GM18909 (cell line): ENCODE results near the gene ZNF83.
A peak's percentile ranks its signal among the peaks of the same experiment; 100 is the strongest.
"Not testable (repeated sequence)": the region's sequence is repeated elsewhere in the genome, so short reads cannot be mapped to it uniquely, and the experiment has no call there.

Source experiments
- ATAC-seq: cut with Tn5 transposase; IDR thresholded peaks from one replicate; pipeline ENCODE4 v1.9.1; 2021; ENCODE audit warnings: mild to moderate bottlenecking; ENCODE audit not compliant: unreplicated experiment, poor library complexity

ZNF83 gene

DNA sequence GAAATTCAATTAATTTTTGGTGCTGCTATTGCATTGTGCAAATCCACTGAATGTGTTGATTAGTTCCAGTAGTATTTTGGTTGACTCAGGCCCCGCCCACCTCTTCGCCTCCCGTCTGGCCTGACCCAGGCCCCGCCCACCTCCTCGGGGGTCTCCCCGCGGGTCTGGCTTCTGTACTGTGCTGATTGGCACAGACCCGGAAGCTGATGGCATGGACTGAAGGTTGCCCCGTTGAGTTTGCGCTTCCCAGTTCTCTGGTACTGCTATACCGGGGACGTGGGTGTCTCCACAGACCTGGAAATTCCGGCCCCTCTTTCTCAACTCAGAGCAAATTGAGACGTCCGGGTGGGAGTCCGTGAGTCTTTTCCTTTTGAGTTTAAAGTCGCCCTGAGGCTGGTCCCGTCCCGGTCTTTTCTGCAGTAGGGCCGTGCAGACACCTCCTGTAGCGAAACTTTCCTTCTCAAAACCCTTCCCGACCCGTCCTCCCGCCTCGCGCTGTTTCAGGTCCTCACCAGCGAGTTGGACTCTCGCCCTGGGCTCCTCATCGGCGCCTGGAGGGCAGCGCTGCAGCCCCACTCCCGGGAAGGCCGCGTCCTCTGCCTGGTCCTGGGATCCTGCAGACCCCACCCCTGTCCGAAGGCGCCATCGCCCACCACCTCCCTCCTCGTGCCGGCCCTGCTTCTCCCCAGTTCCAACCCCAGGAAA, 53.3 kb downstream of the ZNF83 start:
- ATAC-seq, result no peak

GRCh38 chr19:52570000-52570861, 67.9 kb downstream of the ZNF83 start, which contains the start of gene ZNF701:
Gene ZNF701 (plus strand): TSS chr19:52570287. CDS start chr19:52574148, 3,861 bp downstream.
- peak; percentile 93 for ATAC-seq

DNA sequence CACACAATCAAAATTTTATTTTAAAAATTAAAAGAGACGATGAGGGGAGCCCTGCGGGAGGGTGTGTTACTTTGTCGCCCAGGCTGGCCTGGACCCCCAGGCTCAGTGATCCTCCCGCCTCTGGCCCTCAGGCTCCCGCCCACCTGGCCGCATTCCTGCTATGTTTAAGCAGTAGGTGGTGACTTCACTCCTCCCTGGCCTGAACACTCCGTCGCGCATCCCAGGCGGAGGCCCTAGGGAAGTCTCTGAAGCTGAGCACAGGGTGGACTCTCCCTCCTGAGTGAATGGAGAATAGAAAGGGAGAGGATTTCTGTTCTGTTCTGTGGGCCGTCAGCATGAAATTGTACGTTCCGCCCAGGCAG, 68.5 kb downstream of the ZNF83 start:
- ATAC-seq, result not testable (repeated sequence)

DNA sequence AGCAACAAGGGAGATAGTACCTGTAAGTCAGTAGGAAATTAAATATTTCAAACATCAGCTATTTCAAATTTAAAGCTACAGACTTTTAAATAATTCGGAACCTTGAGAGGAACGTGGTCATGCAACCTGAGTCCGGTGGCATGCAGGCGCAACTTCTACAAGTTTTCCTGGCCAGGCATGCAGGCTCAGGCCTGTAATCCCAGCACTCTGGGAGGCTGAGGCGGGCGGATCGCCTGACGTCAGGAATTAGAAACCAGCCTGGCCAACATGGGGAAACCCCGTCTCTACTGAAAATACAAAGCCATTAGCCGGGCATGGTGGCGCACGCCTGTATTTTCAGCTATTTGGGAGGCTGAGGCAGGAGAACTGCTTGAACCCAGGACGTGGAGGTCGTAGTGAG, 70.2 kb downstream of the ZNF83 start:
- no peak for ATAC-seq

DNA sequence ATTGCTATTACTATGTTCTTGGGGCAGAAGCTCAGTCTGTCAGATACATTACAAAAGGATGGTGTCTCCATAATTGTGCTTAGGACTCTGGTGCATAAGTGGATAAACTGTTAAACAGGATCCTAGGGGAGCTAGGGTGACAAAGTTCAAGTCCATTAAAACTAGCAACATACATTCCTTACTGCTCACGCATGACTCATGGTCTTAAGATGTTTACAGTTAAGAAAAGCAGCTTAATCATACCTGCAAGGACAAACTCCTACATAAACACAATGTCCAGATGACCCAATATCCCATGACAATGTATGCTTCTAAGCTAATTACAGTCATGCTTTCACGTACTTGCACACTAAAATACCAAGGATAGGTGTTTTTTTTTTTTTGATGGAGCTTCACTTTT, 71.6 kb downstream of the ZNF83 start:
- no peak for ATAC-seq

DNA sequence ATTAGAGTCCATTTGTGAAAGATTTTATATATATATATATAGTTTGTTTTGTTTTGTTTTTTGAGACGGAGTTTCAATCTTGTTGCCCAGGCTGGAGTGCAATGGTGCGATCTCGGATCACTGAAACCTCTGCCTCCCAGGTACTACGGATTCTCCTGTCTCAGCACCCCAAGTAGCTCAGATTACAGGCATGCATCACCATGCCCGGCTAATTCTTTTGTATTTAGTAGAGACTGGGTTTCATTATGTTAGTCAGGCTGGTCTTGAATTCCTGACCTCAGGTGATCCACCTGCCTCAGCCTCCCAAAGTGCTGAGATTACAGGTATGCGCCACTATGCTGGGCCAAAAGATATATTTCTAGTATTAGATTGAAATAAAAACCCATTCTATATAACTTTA, 72.0 kb downstream of the ZNF83 start:
- no peak for ATAC-seq
